HEK293T (cell line): ENCODE measurements around the gene ALG5.

Experiments used
- BHLHE40 ChIP-seq: fragments of 450-650 bp; IDR thresholded peaks from 2 replicates; pipeline ENCODE4 v1.6.1; 2016; ENCODE audit warnings: mild to moderate bottlenecking, moderate library complexity, borderline replicate concordance
- FOXA1 ChIP-seq: fragments of 450-650 bp; IDR thresholded peaks from 2 replicates; pipeline ENCODE4 v1.6.1; 2016; ENCODE audit warnings: mild to moderate bottlenecking
- FOXK2 ChIP-seq: fragments of 450-650 bp; IDR thresholded peaks from 2 replicates; pipeline ENCODE4 v1.6.1; 2016; ENCODE audit warnings: mild to moderate bottlenecking
- FOXM1 ChIP-seq: fragments of 450-650 bp; IDR thresholded peaks from 2 replicates; pipeline ENCODE4 v1.6.1; 2017; ENCODE audit warnings: mild to moderate bottlenecking, borderline replicate concordance
- LEF1 ChIP-seq: fragments of 450-650 bp; IDR thresholded peaks from 2 replicates; pipeline ENCODE4 v1.6.1; 2017; ENCODE audit warnings: mild to moderate bottlenecking, borderline replicate concordance
- TARDBP ChIP-seq: fragments of 450-650 bp; IDR thresholded peaks from 2 replicates; pipeline ENCODE4 v1.6.1; 2016

DNA sequence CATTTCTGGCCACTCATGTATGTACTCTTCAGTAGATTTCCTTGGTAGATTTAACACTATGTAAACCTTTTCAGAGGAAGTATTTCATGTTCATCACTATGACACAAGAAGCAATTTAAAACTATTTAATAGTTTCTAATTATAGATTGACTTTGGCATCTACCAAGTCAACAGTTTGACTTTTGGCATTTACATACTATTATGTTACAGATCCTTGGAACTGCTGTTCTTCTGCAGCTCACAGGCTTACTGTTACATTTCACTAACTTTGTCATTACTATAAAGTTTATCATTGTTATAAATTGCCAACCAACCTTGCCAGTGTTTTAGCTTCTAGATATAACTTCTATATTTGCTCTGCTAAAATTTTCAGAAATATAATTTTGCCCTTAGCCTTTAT lies 41.6 kb upstream of the ALG5 start:
- no peak for TF ChIP-seq FOXA1
- no peak for TF ChIP-seq FOXM1
- no peak for TF ChIP-seq BHLHE40
- no peak for TF ChIP-seq TARDBP
- no peak for TF ChIP-seq LEF1
- no peak for TF ChIP-seq FOXK2
